GM10248 (cell line): ENCODE data around the gene NIP7.

ENCODE experiments used
- CTCF ChIA-PET: fragments of 300-600 bp; sonication (Branson Sonifier 250); formaldehyde crosslinking; extraction: SDS; loops from one replicate; lab custom pipeline; 2021; ENCODE audit warnings: antibody characterized with exemption; lab: Yijun Ruan, JAX
- POLR2A ChIA-PET: fragments of 350-650 bp; sonication (Branson Sonifier 250); formaldehyde crosslinking; extraction: SDS; loops from one replicate; lab custom pipeline; 2020; ENCODE audit warnings: antibody characterized with exemption; lab: Yijun Ruan, JAX
- DNase-seq: peaks from one replicate; pipeline ENCODE4 v3.0.0; 2012; ENCODE audit errors: extremely low spot score
- CTCF ChIP-seq: IDR thresholded peaks from 2 replicates; pipeline ENCODE4 v1.5.1; 2012; ENCODE audit warnings: mild to moderate bottlenecking, low read depth; ENCODE audit errors: extremely low read depth, missing control alignments, control extremely low read depth

Gene NIP7

GRCh38 chr16:69316595-69317034 is 23.0 kb upstream of the NIP7 start:
- TF ChIP-seq CTCF, result no peak
- CTCF ChIA-PET, result interaction anchor here (1.2 kb wide), 1 partner anchor 10 kb away, joined by 4 read pairs; no protein-coding TSS in a partner anchor
- DNase-seq, result no peak
- POLR2A ChIA-PET, result no interaction called here

- no peak for DNase-seq
- no peak for TF ChIP-seq CTCF
- ChIA-PET CTCF (interaction anchor here (2.1 kb wide), 1 partner anchor 10 kb away, joined by 7 read pairs; no protein-coding TSS in a partner anchor), POLR2A (no interaction called here)
Observed at GRCh38 chr16:69318177-69318910, 21.2 kb upstream of the NIP7 start.

DNA sequence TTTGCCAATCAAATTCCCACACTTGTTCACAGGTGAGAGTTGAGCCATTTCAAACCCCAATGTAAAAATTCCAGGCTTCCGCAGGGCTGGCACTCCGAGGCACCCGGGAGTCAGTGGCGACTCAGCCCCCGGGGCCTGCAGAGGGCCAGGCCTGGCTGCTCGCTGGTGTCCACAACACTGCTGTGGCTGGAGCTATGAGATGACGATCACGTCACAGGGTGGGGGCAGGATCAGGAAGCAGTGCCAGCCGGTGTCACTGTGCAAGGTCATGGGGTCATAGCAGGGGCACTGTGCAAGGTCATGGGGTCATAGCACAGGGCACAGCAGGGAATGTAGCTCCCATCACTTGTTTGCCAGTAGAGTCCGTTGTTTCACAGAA is 20.7 kb upstream of the NIP7 start:
- DNase-seq, result no peak
- CTCF ChIA-PET, result interaction anchor here (2.1 kb wide), 1 partner anchor 10 kb away, joined by 7 read pairs; no protein-coding TSS in a partner anchor
- TF ChIP-seq CTCF, result no peak
- POLR2A ChIA-PET, result no interaction called here

DNA sequence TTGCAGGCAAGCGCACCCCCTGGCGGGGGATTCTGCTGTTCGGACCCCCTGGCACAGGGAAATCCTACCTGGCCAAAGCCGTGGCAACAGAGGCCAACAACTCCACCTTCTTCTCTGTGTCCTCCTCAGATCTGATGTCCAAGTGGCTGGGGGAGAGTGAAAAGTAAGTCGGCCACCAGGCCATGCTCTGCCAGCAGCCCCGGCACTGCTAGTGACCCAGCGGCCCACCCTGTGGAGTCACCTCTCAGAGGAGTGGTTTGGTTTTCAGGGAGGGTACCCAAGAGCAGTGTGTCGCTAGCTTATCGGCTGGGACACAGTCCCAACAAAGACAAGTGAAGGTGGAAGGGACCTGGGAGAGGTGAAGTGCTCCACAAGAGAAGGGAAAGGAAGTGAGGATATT is 20.2 kb upstream of the NIP7 start:
- CTCF ChIA-PET, result interaction anchor here (2.1 kb wide), 1 partner anchor 9 kb away, joined by 7 read pairs; no protein-coding TSS in a partner anchor
- POLR2A ChIA-PET, result no interaction called here
- DNase-seq, result no peak
- TF ChIP-seq CTCF, result no peak

- no peak for DNase-seq
- ChIA-PET CTCF (interaction anchor here (2.1 kb wide), 1 partner anchor 9 kb away, joined by 7 read pairs; no protein-coding TSS in a partner anchor), POLR2A (no interaction called here)
- TF ChIP-seq CTCF, result no peak
Observed at GRCh38 chr16:69319826-69320739, 19.5 kb upstream of the NIP7 start.

GRCh38 chr16:69320740-69321073 is 18.9 kb upstream of the NIP7 start:
- TF ChIP-seq CTCF, result no peak
- ChIA-PET CTCF (no interaction called here), POLR2A (no interaction called here)
- DNase-seq, result no peak
